HCT116 (cell line): Measurements from ENCODE around the gene COMMD1. TPM values are rescaled to one million over a fixed set of nuclear protein-coding genes. Genes with fewer than 3 reads are reported as not detected.

Experiments
- ATAC-seq: fragments of 200-7000 bp; cut with Tn5 transposase; 2 replicates; pipeline ENCODE4 v1.9.1; 2020; ENCODE audit warnings: mild to moderate bottlenecking, moderate library complexity
- BruUV-seq: library from RNA; stranded (reverse); fragments of 400-500 nt; replicated peaks from 2 replicates; lab custom pipeline; 2021; lab: Mats Ljungman, UMichigan
- CTCF ChIA-PET: fragments of 300-600 bp; sonication (Branson Sonifier 250); formaldehyde crosslinking; loops from one replicate; lab custom pipeline; 2021; ENCODE audit warnings: antibody characterized with exemption; lab: Charles Lee
- POLR2A ChIA-PET: fragments of 300-600, 350-600 bp; sonication (Branson Sonifier 250); formaldehyde crosslinking; loops from one replicate; lab custom pipeline; 2021; ENCODE audit warnings: antibody characterized with exemption; lab: Charles Lee
- RAD21 ChIA-PET, 2 experiments: fragments of 300-600 bp; sonication (Branson Sonifier 250); formaldehyde crosslinking; loops; one replicate each; lab custom pipeline; 2023; ENCODE audit warnings: low total read pairs in 2 of 2; ENCODE audit not compliant: uncharacterized antibody in 2 of 2, unreplicated experiment in 2 of 2, low non-redundant PET in 1 of 2; lab: Charles Lee
- DNase-seq: peaks from one replicate; pipeline ENCODE4 v3.0.0-alpha.2; 2010; ENCODE audit warnings: low read depth, low spot score
- H2AFZ ChIP-seq: fragments of 200-600 bp; shearing (Covaris generic), sonication (generic); 2 replicates; pipeline ENCODE4 v1.6.1; 2017; ENCODE audit warnings: low read depth, mixed run types, mixed read lengths, antibody characterized with exemption, low read length; ENCODE audit not compliant: poor library complexity, severe bottlenecking
- H3K27ac ChIP-seq: 2 replicates; pipeline ENCODE4 v1.5.1; 2012; ENCODE audit warnings: low read depth, low read length
- H3K27me3 ChIP-seq: fragments of 200-600 bp; sonication (generic); 2 replicates; pipeline ENCODE4 v1.6.1; 2016; ENCODE audit warnings: mixed run types, low read length, mixed read lengths; ENCODE audit not compliant: insufficient read depth
- H3K36me3 ChIP-seq, 2 experiments: fragments of 200-500 bp in 1 of 2; fragments of 200-600 bp in 1 of 2; sonication (Bioruptor generic) in 1 of 2; sonication (generic) in 1 of 2; 2 replicates each; pipeline versions ENCODE4 v1.5.1 to v1.6.1; 2014 to 2016; ENCODE audit warnings: low read length in 2 of 2, inconsistent platforms in 1 of 2, mixed read lengths in 1 of 2, mixed run types in 1 of 2; ENCODE audit not compliant: insufficient read depth in 2 of 2, control insufficient read depth in 1 of 2
- H3K4me1 ChIP-seq, 2 experiments: fragments of 200-600 bp in 1 of 2; sonication (generic) in 1 of 2; 2 replicates each; pipeline versions ENCODE4 v1.5.1 to v1.6.1; 2012 to 2017; ENCODE audit warnings: low read length in 2 of 2, inconsistent platforms in 1 of 2, mild to moderate bottlenecking in 1 of 2, mixed read lengths in 1 of 2, mixed run types in 1 of 2, moderate library complexity in 1 of 2; ENCODE audit not compliant: insufficient read depth in 2 of 2, control insufficient read depth in 1 of 2
- H3K4me2 ChIP-seq: fragments of 200-600 bp; sonication (generic); 2 replicates; pipeline ENCODE4 v1.6.1; 2017; ENCODE audit warnings: mixed run types, low read length, mixed read lengths
- H3K4me3 ChIP-seq, 2 experiments: fragments of 200-600 bp in 1 of 2; sonication (generic) in 1 of 2; replicated peaks in 1 of 2; 2 replicates each; pipeline ENCODE4 v1.5.1; 2011 to 2016; ENCODE audit warnings: low read length in 2 of 2, control low read depth in 1 of 2, low read depth in 1 of 2, mild to moderate bottlenecking in 1 of 2, mixed read lengths in 1 of 2, mixed run types in 1 of 2
- H3K79me2 ChIP-seq: fragments of 200-600 bp; sonication (generic); 2 replicates; pipeline ENCODE4 v1.6.1; 2017; ENCODE audit warnings: mild to moderate bottlenecking, mixed run types, low read length, moderate library complexity, mixed read lengths; ENCODE audit not compliant: insufficient read depth
- H3K9ac ChIP-seq: fragments of 200-600 bp; sonication (generic); 2 replicates; pipeline ENCODE4 v1.6.1; 2016; ENCODE audit warnings: low read length, mixed read lengths
- H3K9me2 ChIP-seq: fragments of 200-600 bp; sonication (generic), shearing (Covaris generic); 2 replicates; pipeline ENCODE4 v1.6.1; 2017; ENCODE audit warnings: mixed run types, mild to moderate bottlenecking, moderate library complexity; ENCODE audit not compliant: insufficient read depth
- H3K9me3 ChIP-seq, 2 experiments: fragments of 200-500 bp in 1 of 2; fragments of 200-600 bp in 1 of 2; sonication (Bioruptor generic) in 1 of 2; sonication (generic) in 1 of 2; 2 replicates each; pipeline ENCODE4 v1.6.1; 2014 to 2017; ENCODE audit warnings: low read length in 2 of 2, mixed read lengths in 2 of 2, inconsistent platforms in 1 of 2, low read depth in 1 of 2, mild to moderate bottlenecking in 1 of 2, mixed run types in 1 of 2, moderate library complexity in 1 of 2; ENCODE audit not compliant: control insufficient read depth in 1 of 2, insufficient read depth in 1 of 2
- H4K20me1 ChIP-seq: fragments of 200-600 bp; sonication (generic), shearing (Covaris generic); 2 replicates; pipeline ENCODE4 v1.6.1; 2017; ENCODE audit warnings: mixed run types, mild to moderate bottlenecking, moderate library complexity; ENCODE audit not compliant: insufficient read depth
- CEBPB ChIP-seq: IDR thresholded peaks from 2 replicates; pipeline ENCODE4 v1.6.1; 2012; ENCODE audit warnings: low read depth
- EGR1 ChIP-seq: IDR thresholded peaks from 2 replicates; pipeline ENCODE4 v1.6.1; 2012; ENCODE audit warnings: low read depth
- ELF1 ChIP-seq: IDR thresholded peaks from 2 replicates; pipeline ENCODE4 v1.6.1; 2012; ENCODE audit warnings: low read depth, borderline replicate concordance
- EZH2phosphoT487 ChIP-seq: fragments of 200-600 bp; IDR thresholded peaks from 2 replicates; pipeline ENCODE4 v1.6.1; 2018; ENCODE audit warnings: antibody characterized with exemption, borderline replicate concordance
- FOSL1 ChIP-seq: IDR thresholded peaks from 2 replicates; pipeline ENCODE4 v1.6.1; 2012; ENCODE audit warnings: low read depth
- SP1 ChIP-seq: IDR thresholded peaks from 2 replicates; pipeline ENCODE4 v1.6.1; 2012; ENCODE audit warnings: low read depth
- TCF7L2 ChIP-seq: IDR thresholded peaks from 2 replicates; pipeline ENCODE4 v1.7.0; 2011; ENCODE audit warnings: borderline replicate concordance, inconsistent platforms; ENCODE audit not compliant: insufficient read depth, insufficient read length; ENCODE audit errors: extremely low read depth
- YY1 ChIP-seq: IDR thresholded peaks from 2 replicates; pipeline ENCODE4 v1.6.1; 2011; ENCODE audit warnings: low read length, low read depth, moderate library complexity, mild to moderate bottlenecking; ENCODE audit not compliant: insufficient replicate concordance; ENCODE audit errors: extremely low read depth
- intact Hi-C: fragments of 100-400 bp; cut with micrococcal nuclease; formaldehyde crosslinking; loops from 2 replicates; pipeline ENCODE4 v1.10.0; 2022
- total RNA-seq: library from RNA; stranded (reverse); gene quantifications from one replicate; pipeline ENCODE4 v1.2.1, GENCODE V29; 2021; ENCODE audit not compliant: unreplicated experiment
- TF ChIP-seq, protein P1 (sequence below): IDR thresholded peaks from 2 replicates; pipeline ENCODE4 v1.6.1; 2012

Gene COMMD1
- total RNA-seq, 1 experiment from 2014 or later: 16.1 TPM

DNA sequence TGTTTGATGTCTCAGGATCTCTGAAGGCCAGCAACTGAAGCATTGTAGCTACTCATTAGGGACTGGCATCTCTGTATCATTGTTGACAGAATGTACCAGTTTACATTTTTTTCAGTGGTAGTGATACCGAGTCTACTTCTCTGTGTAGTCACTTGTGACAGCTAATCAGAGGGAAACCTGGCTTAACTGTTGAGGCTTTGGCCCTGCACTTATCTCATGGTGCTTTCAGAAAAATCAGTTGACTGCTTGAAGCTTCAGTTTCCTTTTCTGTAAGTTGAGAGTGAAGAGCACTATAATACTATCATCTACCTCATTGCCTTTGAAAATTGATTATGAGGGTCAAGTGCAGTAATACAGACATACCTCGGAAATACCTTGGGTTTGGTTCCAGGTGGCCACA, 90.0 kb downstream of the COMMD1 start:
- no peak overlapping the region for H2AFZ ChIP-seq
- H3K4me3 ChIP-seq: no peak overlapping the region
- BruUV-seq: no TSS peak
- no peaks in the 10 kb centered on the region for H3K27me3 ChIP-seq
- intact Hi-C loops: loop anchor here (10.0 kb wide), 1 partner anchor 309 kb away; no protein-coding TSS in a partner anchor
- ChIA-PET RAD21 (no interaction called here), POLR2A (interaction anchor here (2.1 kb wide), 1 partner anchor 415 kb away, joined by 7 read pairs; no protein-coding TSS in a partner anchor), CTCF (interaction anchor here (3.6 kb wide), 1 partner anchor 416 kb away, joined by 53 read pairs; no protein-coding TSS in a partner anchor)
- no peaks in the 10 kb centered on the region for H3K79me2 ChIP-seq
- no peaks in the 10 kb centered on the region for H3K9me3 ChIP-seq
- H4K20me1 ChIP-seq: no peaks in the 10 kb centered on the region
- H3K9ac ChIP-seq: no peak overlapping the region
- TF ChIP-seq TCF7L2 (no peak), EZH2phosphoT487 (no peak), EGR1 (no peak), ELF1 (no peak), FOSL1 (no peak)
- TF ChIP-seq, protein P1, sequence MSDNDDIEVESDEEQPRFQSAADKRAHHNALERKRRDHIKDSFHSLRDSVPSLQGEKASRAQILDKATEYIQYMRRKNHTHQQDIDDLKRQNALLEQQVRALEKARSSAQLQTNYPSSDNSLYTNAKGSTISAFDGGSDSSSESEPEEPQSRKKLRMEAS: no peak
- H3K4me2 ChIP-seq: no peak overlapping the region
- H3K4me1 ChIP-seq: no peaks in the 10 kb centered on the region
- no peaks in the 10 kb centered on the region for H3K9me2 ChIP-seq
- no peak for DNase-seq
- H3K27ac ChIP-seq: no peak overlapping the region
- no peaks in the 10 kb centered on the region for H3K36me3 ChIP-seq
- no peak for ATAC-seq

GRCh38 chr2:61998426-61998825, 93.0 kb downstream of the COMMD1 start:
- ChIA-PET POLR2A (no interaction called here), RAD21 (no interaction called here)
- Histone ChIP-seq H3K9me3 (no peaks in the 10 kb centered on the region), H3K27ac (no peak overlapping the region), H4K20me1 (no peaks in the 10 kb centered on the region), H3K79me2 (no peaks in the 10 kb centered on the region), H2AFZ (no peak overlapping the region)
- no peak for DNase-seq
- intact Hi-C loops: loop anchor here (10.0 kb wide), 1 partner anchor 306 kb away; no protein-coding TSS in a partner anchor
- no TSS peak for BruUV-seq
- TF ChIP-seq SP1 (no peak), YY1 (no peak), CEBPB (no peak), FOSL1 (no peak)
- TF ChIP-seq, protein P1: no peak
- TF ChIP-seq, all 23 proteins: peak for 0
- H3K4me3 ChIP-seq: no peak overlapping the region
- no peak for ATAC-seq
- H3K36me3 ChIP-seq: no peaks in the 10 kb centered on the region
- no peak overlapping the region for H3K9ac ChIP-seq
- no peak overlapping the region for H3K4me2 ChIP-seq
- no peaks in the 10 kb centered on the region for H3K27me3 ChIP-seq
- H3K4me1 ChIP-seq: no peaks in the 10 kb centered on the region
- no peaks in the 10 kb centered on the region for H3K9me2 ChIP-seq
- CTCF ChIA-PET: interaction anchor here (1.3 kb wide), 1 partner anchor 11 kb away, joined by 3 read pairs; no protein-coding TSS in a partner anchor
